Left ventricle myocardium superior (tissue), 1 donor: ENCODE results near the gene NRG3. TPM values are rescaled to one million over a fixed set of nuclear protein-coding genes. Genes with fewer than 3 reads are reported as not detected.
"Not testable (repeated sequence)": the region's sequence is repeated elsewhere in the genome, so short reads cannot be mapped to it uniquely, and the experiment has no call there.

Experiments
- ATAC-seq: fragments of 200-7000 bp; cut with Tn5 transposase; one replicate; pipeline ENCODE4 v1.9.1; 2020; ENCODE audit warnings: mild to moderate bottlenecking, moderate library complexity
- DNase-seq: peaks from one replicate; pipeline ENCODE4 v3.0.0-alpha.2; 2020
- intact Hi-C: fragments of 100-400 bp; cut with micrococcal nuclease; formaldehyde crosslinking; loops from one replicate; pipeline ENCODE4 v1.11.0; 2022
- total RNA-seq: library from RNA; stranded (reverse); fragmentation: NEBNext Ultra II Directional; extraction: Animal tissue kit (Norgen Biotek cat#: 25700); gene quantifications from one replicate; pipeline ENCODE4 v1.2.1, GENCODE V29; 2021
- donor health status: DM: no; HTN: yes; CAD: no; lungs with severe emphysema.

The NRG3 gene
- total RNA-seq, 1 donor from 2014 or later, result 0.15 TPM

DNA sequence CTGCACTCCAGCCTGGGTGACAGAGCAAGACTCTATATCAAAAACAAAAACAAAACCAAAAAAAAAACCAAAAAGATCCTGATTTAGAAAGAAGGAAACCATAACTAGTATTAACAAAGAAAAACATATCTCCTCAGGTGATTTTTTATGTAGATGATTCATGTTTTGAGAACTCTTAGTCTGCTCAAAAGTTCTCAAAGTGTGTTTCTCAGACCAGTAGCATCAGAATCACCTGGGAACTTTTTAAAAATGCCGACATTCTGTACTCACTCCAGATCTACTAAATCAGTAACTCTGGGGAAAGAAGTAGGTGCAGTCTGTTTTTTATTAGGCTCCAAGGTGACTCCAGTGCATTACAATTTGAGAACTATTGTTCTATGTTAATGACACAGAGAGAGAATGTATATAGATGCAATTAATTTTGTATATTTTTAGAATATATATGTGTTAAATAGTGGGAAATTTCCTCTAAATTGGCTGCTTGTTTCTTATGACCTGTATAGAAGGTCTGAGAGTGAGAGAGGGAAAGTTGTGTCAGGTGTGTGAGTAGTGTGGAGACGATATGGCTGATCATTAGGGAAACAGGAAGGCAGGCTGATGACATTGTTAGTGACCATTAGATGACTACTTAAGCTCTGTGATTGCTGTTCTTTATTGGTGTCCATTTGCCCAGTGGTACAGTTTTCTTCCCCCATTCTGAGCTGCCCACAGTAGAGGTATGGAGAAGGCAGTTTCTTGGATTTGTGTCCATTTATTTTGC is 1075.0 kb downstream of the NRG3 start:
- ATAC-seq, result no peak

DNA sequence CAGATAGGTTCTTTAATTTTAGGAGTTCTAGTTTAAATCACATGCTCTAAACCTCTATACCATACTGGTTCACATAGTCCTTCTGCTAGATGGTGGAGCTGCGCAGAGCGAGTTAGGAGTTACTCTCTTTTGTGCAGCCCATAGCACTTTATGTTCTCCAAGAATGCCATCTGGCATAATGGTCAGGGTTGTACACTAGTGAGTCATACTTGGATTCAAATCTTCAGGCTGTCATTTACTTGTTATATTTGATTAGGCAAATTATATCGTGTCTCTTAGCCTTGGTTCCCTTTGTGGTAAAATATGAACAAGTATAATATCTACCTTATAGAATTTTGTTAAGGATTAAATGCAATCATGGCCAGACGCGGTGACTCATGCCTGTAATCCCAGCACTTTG is 1078.3 kb downstream of the NRG3 start:
- intact Hi-C loops, result no loop called here
- ATAC-seq (no peak), DNase-seq (no peak)

More for the DNA sequence above, 1075.0 kb downstream of the NRG3 start:
- no peak for DNase-seq
- intact Hi-C loops, result no loop called here

GRCh38 chr10:82953909-82954308 is 1078.9 kb downstream of the NRG3 start:
- no peak for DNase-seq
- no peak for ATAC-seq
- intact Hi-C loops, result no loop called here

- intact Hi-C loops, ATAC-seq, DNase-seq: not testable (repeated sequence)
Observed at GRCh38 chr10:82960421-82961060, 1085.5 kb downstream of the NRG3 start.

GRCh38 chr10:82961864-82962263 is 1086.9 kb downstream of the NRG3 start:
- intact Hi-C loops, result no loop called here
- ATAC-seq (no peak), DNase-seq (no peak)

- DNase-seq (no peak), ATAC-seq (no peak)
- intact Hi-C loops, result no loop called here
Observed at GRCh38 chr10:82966130-82966529, 1091.1 kb downstream of the NRG3 start.

DNA sequence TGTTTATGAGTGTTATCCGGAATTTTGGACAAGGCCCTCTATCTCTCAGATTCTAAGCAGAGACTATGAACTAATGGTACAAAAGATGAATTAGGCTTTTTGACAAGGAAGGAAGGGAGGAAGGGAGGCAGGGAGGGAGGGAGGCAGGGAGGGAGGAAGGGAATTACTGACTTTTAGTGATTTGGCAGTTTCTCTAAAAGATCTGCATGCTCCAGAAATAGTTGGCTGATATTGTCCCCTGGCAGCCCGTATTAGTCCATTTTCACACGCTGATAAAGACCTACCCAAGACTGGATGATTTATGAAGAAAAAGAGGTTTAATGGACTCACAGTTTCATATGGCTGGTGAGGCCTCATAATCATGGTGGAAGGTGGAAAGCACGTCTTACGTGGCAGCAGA is 1093.5 kb downstream of the NRG3 start:
- no peak for DNase-seq
- peak; percentile 29 for ATAC-seq

DNA sequence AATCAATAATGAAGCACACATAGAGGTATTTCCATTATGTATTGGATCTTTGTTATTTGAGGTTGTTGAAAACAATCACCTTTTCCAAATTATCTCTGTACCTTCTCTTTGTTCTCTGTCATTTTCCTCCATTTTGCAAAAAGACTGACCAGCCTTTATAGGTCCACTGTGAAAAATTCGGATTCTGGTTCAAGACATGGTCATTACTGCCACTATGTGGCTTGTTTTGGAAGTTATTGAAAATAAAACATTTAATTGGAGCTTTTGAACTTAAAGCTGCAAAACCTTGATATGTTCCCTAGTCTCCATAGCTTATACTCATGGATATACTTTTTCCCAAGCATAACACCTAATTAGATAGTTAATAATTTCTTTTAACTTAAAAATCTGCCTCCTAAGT is 1094.4 kb downstream of the NRG3 start:
- intact Hi-C loops, result no loop called here

More for the DNA sequence above, 1093.5 kb downstream of the NRG3 start:
- intact Hi-C loops, result no loop called here

DNA sequence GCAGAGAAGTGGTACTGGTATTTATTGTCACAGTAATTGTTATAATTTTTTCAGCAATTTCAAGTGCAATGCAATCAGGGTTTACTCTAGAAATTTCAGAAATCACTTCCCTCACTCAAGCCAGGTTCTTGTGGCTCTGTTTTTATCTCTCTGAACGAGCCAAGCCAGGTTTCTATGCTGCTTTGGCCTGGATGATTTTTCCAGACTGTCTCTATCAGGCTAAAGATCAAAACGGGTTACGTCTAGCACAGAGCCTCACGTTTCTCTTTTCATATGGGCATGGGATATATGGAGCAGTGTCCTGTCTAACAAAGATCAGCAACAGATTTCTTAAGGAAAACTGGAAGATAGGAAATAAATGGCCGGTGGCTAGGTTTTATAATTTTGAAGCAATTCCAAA is 1105.3 kb downstream of the NRG3 start:
- intact Hi-C loops, result no loop called here
- no peak for DNase-seq

More for the DNA sequence above, 1094.4 kb downstream of the NRG3 start:
- ATAC-seq (no peak), DNase-seq (no peak)

DNA sequence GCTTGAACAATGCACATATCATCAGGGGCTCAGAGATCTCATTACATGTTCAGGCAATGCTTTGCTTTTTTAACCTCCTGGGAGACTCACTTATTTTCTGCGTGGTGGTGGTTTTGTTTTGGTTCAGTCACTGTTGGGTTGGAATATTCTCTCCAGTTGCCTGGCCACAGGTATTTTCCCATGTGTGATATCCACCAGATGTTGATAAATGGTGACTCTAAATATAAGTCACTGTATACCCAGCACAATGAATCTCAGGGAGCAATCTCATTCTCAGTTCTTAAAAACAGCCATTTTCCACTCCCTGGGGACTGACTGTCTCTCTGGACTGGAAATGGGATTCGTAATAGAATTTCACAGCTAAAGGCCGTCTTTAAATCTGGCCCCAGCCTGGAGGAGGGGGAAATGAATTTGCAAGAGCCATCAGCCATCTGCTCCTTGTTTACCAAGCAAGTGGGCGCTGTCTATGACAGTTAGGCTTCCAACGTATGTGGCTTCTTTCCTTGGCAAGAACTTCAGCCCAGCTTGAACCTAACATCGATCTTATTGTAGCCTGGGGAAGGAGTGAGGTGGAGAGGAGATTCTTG is 1106.2 kb downstream of the NRG3 start:
- intact Hi-C loops, result no loop called here
- DNase-seq (no peak), ATAC-seq (no peak)

More for the DNA sequence above, 1105.3 kb downstream of the NRG3 start:
- no peak for ATAC-seq

- ATAC-seq (peak; percentile 82), DNase-seq (no peak)
- intact Hi-C loops, result no loop called here
Observed at GRCh38 chr10:82982110-82982608, 1107.2 kb downstream of the NRG3 start.

- no peak for DNase-seq
- no peak for ATAC-seq
- intact Hi-C loops, result no loop called here
Observed at GRCh38 chr10:82986216-82986615, 1111.2 kb downstream of the NRG3 start.

DNA sequence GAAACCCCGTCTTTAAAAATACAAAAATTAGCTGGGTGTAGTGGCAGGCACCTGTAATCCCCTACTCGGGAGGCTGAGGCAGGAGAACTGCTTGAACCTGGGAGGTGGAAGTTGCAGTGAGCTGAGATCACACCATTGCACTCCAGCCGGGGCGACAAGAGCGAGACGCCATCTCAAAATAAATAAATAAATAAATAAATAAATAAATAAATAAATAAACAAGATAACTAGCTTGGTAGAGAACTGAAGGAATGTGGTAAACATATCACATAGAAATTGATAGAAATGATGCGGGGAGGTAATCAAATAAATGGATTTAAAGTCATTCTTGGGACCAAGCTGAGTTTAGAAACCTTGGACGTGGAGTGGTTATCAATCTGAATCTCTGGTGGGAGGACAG is 1131.5 kb downstream of the NRG3 start:
- DNase-seq, intact Hi-C loops, ATAC-seq: not testable (repeated sequence)

DNA sequence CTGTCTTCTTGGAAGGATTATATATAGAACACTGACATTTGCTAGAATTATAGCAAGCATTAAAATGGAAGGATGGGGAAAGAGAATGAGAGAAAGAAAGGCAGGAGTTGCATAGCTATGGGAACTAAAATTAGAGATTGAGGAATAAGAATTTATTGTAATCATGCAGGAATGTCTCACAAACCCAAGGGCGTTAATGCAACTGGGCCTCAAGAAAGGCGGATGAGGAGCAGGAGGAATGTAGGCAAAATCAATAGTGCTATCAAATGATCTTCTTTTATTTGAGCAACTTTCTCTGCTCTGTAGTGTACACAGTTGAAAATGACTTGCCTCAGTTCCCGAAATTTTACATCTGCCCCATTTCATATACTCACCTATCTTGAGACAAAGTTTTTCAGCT is 1132.5 kb downstream of the NRG3 start:
- no peak for ATAC-seq
- no peak for DNase-seq
- intact Hi-C loops, result no loop called here

GRCh38 chr10:83012866-83013265 is 1137.9 kb downstream of the NRG3 start:
- DNase-seq, result no peak
- intact Hi-C loops, result no loop called here
- no peak for ATAC-seq

DNA sequence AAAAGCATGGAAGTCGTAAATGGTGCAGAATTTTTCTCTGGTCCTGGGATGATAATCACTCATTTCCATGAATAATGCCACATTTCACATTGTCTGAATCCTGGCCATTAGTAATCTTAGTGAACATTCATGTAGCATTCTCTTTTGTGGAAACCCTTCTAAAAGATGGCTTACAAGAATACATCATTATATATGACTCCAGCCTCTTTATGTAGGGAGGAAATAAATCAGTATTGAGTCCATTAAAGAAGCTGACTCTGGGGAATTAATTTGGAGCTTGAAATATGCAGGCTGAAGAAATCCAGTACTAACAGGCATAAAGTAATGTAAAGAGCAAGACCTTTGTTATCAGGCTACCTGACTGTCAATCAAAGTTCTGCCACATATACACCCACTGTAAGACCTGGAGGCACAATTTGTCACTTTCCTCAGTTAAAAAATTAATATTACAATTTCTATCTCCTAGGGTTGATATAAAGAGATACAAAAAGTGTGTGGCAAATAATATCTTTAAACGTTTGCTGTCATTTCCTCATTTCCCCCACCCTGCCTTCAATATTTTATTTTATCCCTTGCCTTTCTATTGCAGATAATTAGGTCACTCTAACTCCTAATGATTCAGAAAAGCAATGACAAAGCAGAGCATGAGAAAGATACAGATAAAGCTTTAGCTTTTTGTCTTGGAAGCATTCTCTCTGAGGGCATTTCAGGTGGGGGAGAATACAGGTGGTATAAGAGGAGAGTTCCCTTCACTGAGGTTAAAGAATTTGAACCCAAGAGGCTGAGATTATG is 1142.3 kb downstream of the NRG3 start:
- no peak for ATAC-seq
- no peak for DNase-seq
- intact Hi-C loops, result no loop called here

DNA sequence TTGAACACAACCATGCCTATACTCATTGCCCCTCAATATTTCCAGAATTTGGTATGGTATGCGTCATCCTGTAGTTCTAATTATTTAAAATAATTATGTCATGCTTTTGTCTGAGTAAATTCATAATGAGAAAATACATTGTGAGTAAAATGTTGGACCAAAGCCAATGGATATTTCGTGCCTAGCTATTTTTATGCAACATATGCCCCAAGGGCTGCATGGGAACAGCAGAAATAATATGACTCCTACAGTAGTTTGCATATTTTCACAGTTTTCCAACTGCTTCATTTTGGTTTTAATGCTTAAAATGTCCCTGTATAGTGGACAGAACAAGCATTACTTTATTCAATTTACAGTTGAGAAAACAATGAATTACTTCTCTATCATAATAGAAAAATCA is 1148.7 kb downstream of the NRG3 start:
- ATAC-seq (no peak), DNase-seq (no peak)
- intact Hi-C loops, result no loop called here
